ENCODE results near the gene BTBD16. TPM values are rescaled to one million over a fixed set of nuclear protein-coding genes. Genes with fewer than 3 reads are reported as not detected.

BTBD16 gene
- total RNA-seq, 2 experiments from 2014 or later: not detected

DNA sequence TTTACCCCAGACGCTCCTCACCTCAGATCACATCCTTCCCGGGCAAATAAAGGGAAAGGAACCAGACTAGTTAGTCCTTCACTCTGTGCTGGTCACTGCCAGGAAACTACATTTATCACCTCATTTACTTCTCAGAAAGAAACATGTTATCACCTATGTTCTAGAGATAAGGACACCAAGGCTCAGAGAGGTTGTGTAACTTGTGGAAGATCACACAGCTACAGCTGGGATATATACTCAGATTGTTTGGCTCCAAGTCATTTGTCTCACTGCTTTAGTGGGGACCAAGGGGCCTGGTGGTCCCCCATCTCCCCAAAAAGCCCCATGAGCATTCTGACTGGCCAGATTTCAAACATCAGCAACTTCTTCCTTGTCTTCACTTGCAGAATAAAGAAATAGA is 17.5 kb upstream of the BTBD16 start:
- POLR2A ChIA-PET: interaction anchor here (0.6 kb wide), 1 partner anchor 634 kb away, joined by 3 read pairs; no protein-coding TSS in a partner anchor
- DNase-seq: no peak
- Mint-ChIP-seq H3K27ac (no peak overlapping the region), H3K4me1 (no peaks in the 10 kb centered on the region), H3K4me3 (no peak overlapping the region), H3K27me3 (peaks cover 2% of the 10 kb centered on the region), H3K9me3 (no peaks in the 10 kb centered on the region), H3K36me3 (no peaks in the 10 kb centered on the region)
- no peak for ATAC-seq (ENCODE audit: low read depth)

DNA sequence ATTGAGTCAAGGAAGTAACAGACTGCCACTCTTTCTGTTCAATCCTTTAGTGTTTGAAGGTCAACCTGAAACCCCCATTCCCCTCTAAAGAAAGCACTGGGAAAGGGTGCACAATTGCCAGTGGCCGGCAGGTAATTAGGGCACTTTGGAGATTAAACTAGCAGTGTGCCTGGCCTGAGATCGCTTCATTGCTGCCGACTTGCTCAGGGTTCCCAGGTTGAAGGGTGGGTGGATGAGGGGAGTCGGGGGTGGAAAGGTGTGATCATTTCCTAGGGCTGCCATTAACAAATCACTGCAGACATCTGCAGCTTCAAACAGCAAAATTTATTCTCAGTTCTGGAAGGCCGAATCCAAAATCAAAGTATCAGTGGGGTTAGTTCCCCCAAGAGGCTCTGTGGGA is 16.3 kb upstream of the BTBD16 start:
- DNase-seq (no peak), ATAC-seq (ENCODE audit: low read depth) (no peak)
- Mint-ChIP-seq H3K4me1 (no peaks in the 10 kb centered on the region), H3K9me3 (no peaks in the 10 kb centered on the region), H3K27ac (no peak overlapping the region), H3K4me3 (no peak overlapping the region), H3K27me3 (peaks cover 6% of the 10 kb centered on the region), H3K36me3 (no peaks in the 10 kb centered on the region)
- POLR2A ChIA-PET: no interaction called here

DNA sequence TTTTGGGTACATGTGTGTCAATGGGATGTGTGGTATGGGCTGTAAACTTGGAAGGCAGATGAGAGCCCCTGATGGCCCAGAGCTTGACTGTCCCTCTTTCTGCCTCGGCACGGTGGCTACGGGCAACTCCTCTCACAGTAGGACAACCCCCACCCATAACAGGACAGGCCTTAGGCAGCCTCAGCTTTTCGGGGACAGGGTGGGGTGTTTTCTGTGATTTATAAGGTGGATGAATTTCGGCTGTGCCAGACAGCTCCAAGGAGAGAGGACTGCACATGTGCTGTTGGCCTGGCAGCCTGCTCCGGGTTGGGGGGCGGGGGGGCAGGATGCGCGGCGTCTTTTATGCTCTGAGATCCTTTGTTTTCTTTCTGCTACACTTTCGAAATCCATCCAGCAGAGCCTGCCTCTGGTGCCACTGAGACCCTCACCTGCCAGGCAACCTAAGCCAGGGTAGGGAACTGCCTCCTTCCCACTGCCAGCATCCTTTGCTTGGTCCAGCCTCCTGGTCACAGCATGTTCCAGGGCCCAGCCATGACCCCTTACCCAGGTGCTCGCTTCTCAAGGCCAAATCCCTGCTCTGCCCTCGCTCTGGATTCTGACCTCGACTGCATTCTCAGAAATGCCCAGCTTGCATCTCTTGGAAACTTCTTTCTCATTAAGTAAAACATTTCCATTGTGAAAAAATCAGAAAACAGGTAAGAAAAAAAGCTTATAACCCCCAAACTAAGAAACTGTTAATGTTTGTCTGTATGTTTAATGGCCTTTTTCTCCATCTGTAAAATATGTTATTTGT is 15.4 kb upstream of the BTBD16 start:
- ATAC-seq (ENCODE audit: low read depth) (no peak), DNase-seq (no peak)
- Mint-ChIP-seq H3K27me3 (peaks cover 8% of the 10 kb centered on the region), H3K4me1 (no peaks in the 10 kb centered on the region), H3K9me3 (no peaks in the 10 kb centered on the region), H3K4me3 (no peak overlapping the region), H3K27ac (no peak overlapping the region), H3K36me3 (no peaks in the 10 kb centered on the region)
- POLR2A ChIA-PET: no interaction called here

DNA sequence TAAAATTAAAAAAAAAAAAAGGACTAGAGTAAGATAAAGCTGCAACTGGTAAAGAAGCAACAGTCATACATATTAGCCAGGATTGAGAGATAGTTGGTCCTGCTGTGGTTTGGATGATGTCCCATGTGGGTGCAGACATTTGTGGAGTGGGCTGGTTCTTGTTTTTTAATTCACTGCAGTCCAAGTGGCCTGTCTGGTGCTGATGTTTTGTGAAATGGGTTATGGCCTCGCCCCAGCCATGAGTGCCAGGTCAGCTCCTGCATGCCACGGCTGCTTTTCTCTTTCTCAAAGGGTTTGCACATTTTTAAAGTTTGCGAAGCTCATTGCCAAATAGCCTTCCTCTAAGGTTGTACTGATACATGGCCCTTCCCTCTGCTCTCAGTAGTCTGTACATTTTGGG is 14.1 kb upstream of the BTBD16 start:
- Mint-ChIP-seq H3K36me3 (no peaks in the 10 kb centered on the region), H3K4me3 (no peak overlapping the region), H3K9me3 (peaks cover 2% of the 10 kb centered on the region), H3K4me1 (no peaks in the 10 kb centered on the region), H3K27ac (no peak overlapping the region), H3K27me3 (peaks cover 8% of the 10 kb centered on the region)
- POLR2A ChIA-PET: no interaction called here
- DNase-seq: no peak
- ATAC-seq (ENCODE audit: low read depth): no peak

DNA sequence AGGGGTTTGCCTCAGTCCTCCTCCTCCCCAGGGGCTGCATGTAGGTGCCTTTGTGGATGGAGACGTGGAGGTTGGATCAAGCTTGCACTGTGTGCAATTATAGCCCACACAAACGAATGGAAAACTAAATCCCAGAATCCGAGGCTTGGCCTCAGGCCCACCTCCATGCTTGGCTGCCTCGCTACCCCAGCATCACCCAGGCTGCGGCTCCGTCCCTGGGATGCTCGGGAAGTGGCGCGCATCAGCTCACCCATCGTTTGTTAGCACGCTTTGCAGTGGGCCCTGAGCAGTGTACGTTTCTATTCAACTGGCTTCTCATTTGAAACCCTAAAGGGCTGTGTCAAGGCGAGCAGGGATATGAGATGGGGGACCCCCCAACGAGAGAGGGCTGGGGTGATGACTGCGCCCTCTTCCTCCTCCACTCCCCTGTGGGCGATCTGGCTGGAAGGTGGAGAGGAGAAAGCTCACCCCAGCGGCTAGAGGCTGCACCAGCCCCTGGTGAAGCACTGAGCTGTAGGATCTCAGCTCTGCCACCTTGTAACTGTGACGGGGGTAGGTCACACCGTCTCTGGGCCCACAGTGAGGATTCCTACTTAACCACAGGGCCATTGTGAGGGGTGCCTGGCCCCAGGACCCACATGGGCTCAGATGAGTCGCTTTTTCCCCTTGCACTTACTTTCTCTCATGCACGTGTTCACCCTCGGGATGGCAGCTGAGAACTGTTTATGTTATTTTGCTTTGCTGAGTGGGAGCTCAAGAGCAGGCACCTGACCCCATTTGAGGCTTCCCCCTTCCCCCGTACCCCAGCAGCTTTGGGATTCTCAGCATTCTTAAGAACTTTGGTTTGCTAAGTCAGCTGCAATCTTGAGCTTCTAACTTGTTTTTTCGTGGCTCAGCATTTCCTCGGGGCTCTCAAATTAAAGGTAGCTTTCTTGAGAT is 12.7 kb upstream of the BTBD16 start:
- peaks cover 13% of the 10 kb centered on the region for H3K27me3 Mint-ChIP-seq
- no peak for ATAC-seq (ENCODE audit: low read depth)
- POLR2A ChIA-PET: no interaction called here

DNA sequence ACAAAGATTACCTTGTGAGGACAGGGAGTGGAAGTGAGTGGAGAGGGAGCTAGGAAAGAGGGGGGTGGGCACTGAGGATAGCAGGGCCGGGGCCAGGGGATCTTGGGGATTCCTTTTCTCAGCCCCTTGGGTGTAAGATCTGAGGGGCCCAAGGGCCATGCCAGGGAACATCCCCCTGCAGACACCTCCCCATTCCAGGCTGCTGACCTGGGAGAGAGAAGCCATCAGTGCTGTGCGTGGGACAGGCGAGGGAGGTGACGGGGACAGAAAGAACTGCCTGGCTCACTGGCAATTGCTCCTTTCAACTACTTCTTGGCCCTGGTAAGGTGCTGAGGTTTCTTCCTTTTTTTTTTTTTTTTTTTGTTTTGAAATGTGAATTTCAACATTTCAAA is 12.0 kb upstream of the BTBD16 start:
- no peaks in the 10 kb centered on the region for H3K4me1 Mint-ChIP-seq
- no peak overlapping the region for H3K4me3 Mint-ChIP-seq
- DNase-seq: no peak
- ATAC-seq (ENCODE audit: low read depth): no peak
- no peak overlapping the region for H3K27ac Mint-ChIP-seq
- H3K36me3 Mint-ChIP-seq: no peaks in the 10 kb centered on the region
- H3K27me3 Mint-ChIP-seq: peaks cover 18% of the 10 kb centered on the region
- POLR2A ChIA-PET: no interaction called here
- peaks cover 6% of the 10 kb centered on the region for H3K9me3 Mint-ChIP-seq

More for the DNA sequence above, 12.7 kb upstream of the BTBD16 start:
- H3K4me3 Mint-ChIP-seq: no peak overlapping the region
- DNase-seq: no peak
- H3K4me1 Mint-ChIP-seq: no peaks in the 10 kb centered on the region
- no peaks in the 10 kb centered on the region for H3K36me3 Mint-ChIP-seq
- peaks cover 5% of the 10 kb centered on the region for H3K9me3 Mint-ChIP-seq
- H3K27ac Mint-ChIP-seq: no peak overlapping the region

DNA sequence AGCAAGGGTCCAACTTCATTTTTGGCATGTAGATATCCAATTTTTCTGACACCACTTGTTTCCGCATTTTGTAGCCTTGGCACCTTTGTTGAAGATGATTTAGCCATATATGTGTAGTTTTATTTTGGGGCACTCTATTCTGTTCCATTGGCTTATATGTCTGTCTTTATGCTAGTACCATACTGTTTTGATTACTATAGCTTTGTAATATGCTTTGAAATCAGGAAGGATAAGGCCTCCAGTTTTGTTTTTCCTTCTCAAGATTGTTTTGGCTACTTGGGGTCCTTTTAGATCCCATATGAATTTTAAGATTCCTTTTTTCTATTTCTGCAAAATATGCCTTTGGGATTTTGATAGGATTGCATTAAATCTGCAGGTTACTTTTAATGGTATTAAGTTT is 9.5 kb upstream of the BTBD16 start:
- Mint-ChIP-seq H3K36me3 (no peaks in the 10 kb centered on the region), H3K9me3 (peaks cover 6% of the 10 kb centered on the region), H3K4me3 (no peak overlapping the region), H3K4me1 (no peaks in the 10 kb centered on the region), H3K27ac (no peak overlapping the region), H3K27me3 (peaks cover 18% of the 10 kb centered on the region)
- no peak for ATAC-seq (ENCODE audit: low read depth)
- POLR2A ChIA-PET: no interaction called here
- no peak for DNase-seq

DNA sequence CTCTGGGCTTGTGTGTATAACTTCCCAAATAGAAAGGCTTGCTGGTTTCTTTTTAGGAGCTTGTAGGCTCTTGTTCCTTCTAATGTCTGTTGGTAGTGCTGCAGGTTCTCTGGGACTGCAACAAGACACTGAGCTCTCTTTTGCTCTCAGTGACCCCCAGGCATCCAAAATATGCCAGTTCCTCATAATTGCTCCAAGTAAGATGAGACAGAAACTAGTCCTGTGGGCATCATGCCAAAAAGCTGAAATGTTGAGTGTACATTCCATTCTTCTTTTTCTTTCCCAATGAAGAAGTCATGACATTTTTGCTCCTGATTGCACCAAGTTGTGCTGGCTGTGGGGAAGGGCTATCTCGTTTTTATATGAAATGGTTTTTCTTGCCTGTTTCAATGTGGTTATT is 7.1 kb upstream of the BTBD16 start:
- Mint-ChIP-seq H3K36me3 (no peaks in the 10 kb centered on the region), H3K9me3 (peaks cover 6% of the 10 kb centered on the region), H3K4me3 (no peak overlapping the region), H3K27ac (no peak overlapping the region), H3K4me1 (no peaks in the 10 kb centered on the region), H3K27me3 (peaks cover 19% of the 10 kb centered on the region)
- ATAC-seq (ENCODE audit: low read depth) (no peak), DNase-seq (no peak)
- POLR2A ChIA-PET: no interaction called here

DNA sequence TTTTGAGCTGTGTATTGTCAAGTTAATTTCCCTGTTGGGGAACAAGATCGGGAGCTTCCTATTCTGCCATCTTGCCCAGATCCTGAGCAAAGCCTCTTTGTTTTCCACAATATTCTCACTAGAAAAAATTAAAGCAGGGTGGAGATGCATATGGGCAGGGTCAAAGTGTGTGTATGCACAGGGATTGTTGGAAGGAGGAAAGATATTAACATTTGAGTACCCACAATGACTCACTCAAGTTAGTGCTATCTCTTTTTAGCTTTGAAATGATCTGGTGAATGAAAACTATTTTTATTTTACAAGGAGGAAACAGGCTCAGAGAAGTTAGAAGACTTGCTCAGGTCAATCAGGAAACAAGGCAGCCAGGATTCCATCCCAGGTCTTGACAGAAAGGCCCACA is 6.7 kb upstream of the BTBD16 start:
- H3K4me1 Mint-ChIP-seq: no peaks in the 10 kb centered on the region
- ATAC-seq (ENCODE audit: low read depth) (no peak), DNase-seq (no peak)
- H3K4me3 Mint-ChIP-seq: no peak overlapping the region
- H3K36me3 Mint-ChIP-seq: no peaks in the 10 kb centered on the region
- H3K27ac Mint-ChIP-seq: no peak overlapping the region
- peaks cover 6% of the 10 kb centered on the region for H3K9me3 Mint-ChIP-seq
- POLR2A ChIA-PET: no interaction called here
- peaks cover 19% of the 10 kb centered on the region for H3K27me3 Mint-ChIP-seq

DNA sequence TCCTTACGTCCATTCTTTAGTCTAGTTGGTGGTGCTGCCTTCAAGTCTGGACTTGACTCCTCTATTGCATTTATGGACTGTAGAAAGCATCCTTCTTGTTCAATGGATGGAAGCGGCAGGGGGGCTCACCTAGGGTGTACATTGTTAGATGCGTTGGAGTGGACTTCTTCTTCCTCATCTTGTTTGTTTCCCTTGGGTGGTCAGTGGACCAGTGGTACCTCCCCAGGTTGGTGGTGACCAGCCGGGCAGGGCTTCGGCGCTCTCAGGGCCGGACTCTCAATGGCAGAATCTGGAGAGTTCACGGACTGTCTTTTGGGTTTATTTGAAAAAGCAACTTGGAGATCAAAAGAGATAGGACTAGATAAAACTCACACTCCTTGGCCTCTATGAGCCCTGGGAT is 6.2 kb upstream of the BTBD16 start:
- no peaks in the 10 kb centered on the region for H3K4me1 Mint-ChIP-seq
- peaks cover 14% of the 10 kb centered on the region for H3K27me3 Mint-ChIP-seq
- H3K36me3 Mint-ChIP-seq: no peaks in the 10 kb centered on the region

DNA sequence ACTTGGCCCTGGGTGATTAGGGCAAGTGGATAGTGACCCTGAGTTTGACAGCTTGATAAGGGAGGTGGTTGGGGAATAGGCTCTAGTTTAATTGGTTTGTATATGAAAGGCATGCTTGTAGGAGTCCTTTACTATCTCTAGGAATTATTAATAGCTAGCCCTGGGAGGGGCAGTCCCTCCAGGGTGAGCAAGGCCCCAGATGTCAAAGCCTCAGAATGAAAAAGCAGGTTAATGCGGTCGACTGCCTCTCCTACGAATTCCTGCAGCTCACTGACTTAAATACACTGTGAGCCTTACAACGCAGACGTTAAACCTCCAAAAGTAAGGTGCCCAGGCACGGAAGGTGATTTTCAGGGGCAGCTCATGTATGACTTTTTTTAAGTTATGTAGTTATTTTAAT is 5.2 kb upstream of the BTBD16 start:
- ATAC-seq (ENCODE audit: low read depth) (no peak), DNase-seq (no peak)
- Mint-ChIP-seq H3K4me3 (no peak overlapping the region), H3K27me3 (peaks cover 13% of the 10 kb centered on the region), H3K36me3 (no peaks in the 10 kb centered on the region), H3K4me1 (no peaks in the 10 kb centered on the region), H3K27ac (no peak overlapping the region), H3K9me3 (peaks cover 6% of the 10 kb centered on the region)
- POLR2A ChIA-PET: no interaction called here

More for the DNA sequence above, 6.2 kb upstream of the BTBD16 start:
- no peak for ATAC-seq (ENCODE audit: low read depth)
- Mint-ChIP-seq H3K4me3 (no peak overlapping the region), H3K27ac (no peak overlapping the region), H3K9me3 (peaks cover 6% of the 10 kb centered on the region)
- DNase-seq: no peak
- POLR2A ChIA-PET: no interaction called here

DNA sequence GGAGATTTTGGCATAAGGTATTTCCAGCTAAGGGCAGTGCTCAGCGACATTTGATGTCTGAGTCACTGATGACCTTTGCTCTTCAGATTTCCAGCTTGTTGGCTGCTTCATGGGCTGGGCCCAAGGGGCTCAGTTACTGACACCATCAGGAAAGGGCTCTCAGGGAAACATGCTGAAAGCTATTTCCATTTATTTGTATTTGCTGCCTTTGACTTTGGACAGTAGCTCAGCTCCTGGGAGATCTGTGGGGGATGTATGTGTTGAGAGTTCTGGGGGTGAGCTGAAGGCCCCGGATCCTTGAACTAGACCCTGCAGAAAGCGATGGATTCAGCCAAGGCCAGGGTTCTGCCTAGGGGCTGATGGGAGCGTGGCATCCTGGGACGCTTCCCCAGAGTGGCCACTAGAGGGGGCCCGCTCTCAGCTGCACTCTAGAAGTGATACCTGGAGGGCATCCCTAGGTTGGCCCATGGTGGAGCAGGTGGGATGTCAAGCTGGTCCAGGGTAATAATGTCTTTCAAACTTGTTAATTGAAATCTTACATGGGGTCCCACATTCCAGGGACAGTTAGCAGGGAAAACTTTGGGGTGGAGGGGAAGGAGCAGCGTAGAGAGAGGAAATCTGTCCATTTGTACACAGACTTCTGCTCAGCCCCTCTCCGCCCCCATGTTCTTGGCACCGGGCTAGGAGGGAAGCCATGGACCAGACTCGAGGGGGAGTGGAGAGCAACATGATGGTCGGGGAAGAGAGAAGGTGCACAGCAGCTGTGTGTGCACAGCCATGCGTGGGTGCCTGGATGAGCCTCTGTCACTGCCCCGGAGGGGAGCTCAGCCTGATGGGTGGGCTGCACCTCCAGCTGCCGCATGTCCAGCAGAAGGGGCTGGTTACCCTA is 3.0 kb upstream of the BTBD16 start:
- H3K36me3 Mint-ChIP-seq: no peaks in the 10 kb centered on the region
- no peak overlapping the region for H3K27ac Mint-ChIP-seq
- peaks cover 16% of the 10 kb centered on the region for H3K27me3 Mint-ChIP-seq
- peak; percentile 56 for DNase-seq
- peaks cover 1% of the 10 kb centered on the region for H3K4me1 Mint-ChIP-seq
- H3K4me3 Mint-ChIP-seq: no peak overlapping the region
- ATAC-seq (ENCODE audit: low read depth): peak; percentile 73
- H3K9me3 Mint-ChIP-seq: peaks cover 4% of the 10 kb centered on the region
- POLR2A ChIA-PET: no interaction called here

DNA sequence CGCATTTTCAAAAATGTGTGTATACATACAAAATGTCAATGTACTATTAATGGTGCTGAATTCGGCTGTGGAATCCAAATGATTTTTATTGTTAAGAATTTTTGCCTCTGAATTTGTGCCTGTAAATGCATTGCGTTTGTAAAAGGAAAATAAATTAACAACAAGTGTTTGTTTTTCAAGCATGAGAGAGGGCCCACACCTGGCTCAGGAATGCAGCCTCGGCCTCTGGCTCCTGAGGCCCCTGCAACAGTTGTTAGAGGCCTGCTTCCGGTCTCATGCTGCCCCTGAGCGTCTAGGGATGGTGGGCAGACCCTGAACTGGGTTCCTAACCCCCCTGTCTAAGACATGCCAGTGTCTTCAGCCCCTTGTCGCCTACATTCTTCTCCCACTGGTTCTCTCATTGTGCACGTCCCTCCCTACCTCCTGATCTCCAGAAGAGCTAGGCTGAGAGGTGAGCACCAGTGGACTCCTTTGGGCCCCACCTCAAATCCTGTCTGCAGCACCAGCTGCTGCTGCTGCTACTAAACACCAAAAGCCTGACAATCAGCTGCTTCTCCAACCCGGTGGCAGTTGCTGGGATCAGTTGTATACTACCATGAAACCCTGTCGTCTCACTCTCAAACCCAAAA is 1.9 kb upstream of the BTBD16 start:
- POLR2A ChIA-PET: no interaction called here
- H3K36me3 Mint-ChIP-seq: no peaks in the 10 kb centered on the region
- H3K27ac Mint-ChIP-seq: no peak overlapping the region
- DNase-seq (no peak), ATAC-seq (ENCODE audit: low read depth) (no peak)
- H3K4me1 Mint-ChIP-seq: peaks cover 1% of the 10 kb centered on the region
- no peak overlapping the region for H3K4me3 Mint-ChIP-seq
- peaks cover 8% of the 10 kb centered on the region for H3K27me3 Mint-ChIP-seq
- no peaks in the 10 kb centered on the region for H3K9me3 Mint-ChIP-seq
